NOMO-1 treated with DMSO at 0.1 percent for 48 hours (cell line): ENCODE results near the gene LRRC14B.
"Not testable (repeated sequence)": the region's sequence is repeated elsewhere in the genome, so short reads cannot be mapped to it uniquely, and the experiment has no call there.

ENCODE experiments used
- DNase-seq: peaks from one replicate; lab custom pipeline; 2025; ENCODE audit not compliant: unreplicated experiment; lab: John Stamatoyannopoulos, UW

The LRRC14B gene

GRCh38 chr5:190366-191035 lies 794 bp upstream of the LRRC14B start:
- DNase-seq, result no peak

GRCh38 chr5:191949-192690 lies 825 bp downstream of the LRRC14B start:
- DNase-seq, result no peak

GRCh38 chr5:192691-192969 lies 1.3 kb downstream of the LRRC14B start:
- no peak for DNase-seq

- no peak for DNase-seq
These were observed 1.9 kb downstream of the LRRC14B start for GRCh38 chr5:192970-193831.

GRCh38 chr5:194102-194501 lies 2.8 kb downstream of the LRRC14B start:
- DNase-seq, result no peak

GRCh38 chr5:194603-195209 lies 3.4 kb downstream of the LRRC14B start:
- DNase-seq, result no peak

GRCh38 chr5:195401-196160 lies 4.3 kb downstream of the LRRC14B start:
- no peak for DNase-seq

GRCh38 chr5:196350-196749 lies 5.1 kb downstream of the LRRC14B start:
- no peak for DNase-seq

- DNase-seq, result not testable (repeated sequence)
These were observed 5.7 kb downstream of the LRRC14B start for GRCh38 chr5:197031-197430.

- DNase-seq, result no peak
These were observed 6.7 kb downstream of the LRRC14B start for GRCh38 chr5:197892-198489.

- DNase-seq, result no peak
These were observed 7.4 kb downstream of the LRRC14B start for GRCh38 chr5:198516-199196.

- no peak for DNase-seq
These were observed 8.1 kb downstream of the LRRC14B start for GRCh38 chr5:199197-199949.

GRCh38 chr5:199950-200645 lies 8.8 kb downstream of the LRRC14B start:
- no peak for DNase-seq

- no peak for DNase-seq
These were observed 9.7 kb downstream of the LRRC14B start for GRCh38 chr5:200985-201384.

- DNase-seq, result no peak
These were observed 10.4 kb downstream of the LRRC14B start for GRCh38 chr5:201672-202071.

GRCh38 chr5:203246-203930 lies 12.1 kb downstream of the LRRC14B start:
- no peak for DNase-seq

GRCh38 chr5:204001-204400 lies 12.7 kb downstream of the LRRC14B start:
- DNase-seq, result no peak

- DNase-seq, result no peak
These were observed 13.2 kb downstream of the LRRC14B start for GRCh38 chr5:204462-204861.
